Transverse colon (tissue), 4 donors: Measurements from ENCODE around the gene C1orf210. TPM values are rescaled to one million over a fixed set of nuclear protein-coding genes. Genes with fewer than 3 reads are reported as not detected.

Experiments
- DNase-seq: peaks from one replicate; pipeline ENCODE4 v3.0.0-alpha.2; 2019
- H3K27ac ChIP-seq, 4 donors: fragments of 200-600 bp; sonication (generic); 2 replicates each; pipeline ENCODE4 v1.5.1; 2016 to 2018; ENCODE audit warnings: inconsistent platforms in 4 of 4
- H3K27me3 ChIP-seq: fragments of 200-600 bp; sonication (generic); 2 replicates; pipeline ENCODE4 v1.5.1; 2017; ENCODE audit warnings: inconsistent platforms
- H3K36me3 ChIP-seq, 4 donors: fragments of 200-600 bp; sonication (generic); 2 replicates each; pipeline ENCODE4 v1.5.1; 2017 to 2019; ENCODE audit warnings: inconsistent platforms in 4 of 4
- H3K4me1 ChIP-seq, 4 donors: fragments of 200-600 bp; sonication (generic); 2 replicates each; pipeline ENCODE4 v1.5.1; 2017 to 2020; ENCODE audit warnings: inconsistent platforms in 4 of 4
- H3K4me3 ChIP-seq, 4 donors: fragments of 200-600 bp; sonication (generic); 1 replicate in 1 of 4; 2 replicates in 3 of 4; pipeline versions ENCODE4 v1.5.1 to v1.6.1; 2017 to 2019; ENCODE audit warnings: inconsistent platforms in 4 of 4
- H3K9me3 ChIP-seq, 2 donors: fragments of 200-600 bp; sonication (generic); 2 replicates each; pipeline ENCODE4 v1.5.1; 2017 to 2019; ENCODE audit warnings: inconsistent platforms in 2 of 2
- CTCF ChIP-seq, 5 experiments: fragments of 200-600 bp in 3 of 5; fragments of 450-650 bp in 2 of 5; sonication (generic) in 3 of 5; IDR thresholded peaks; 1 replicate in 2 of 5; 2 replicates in 3 of 5; pipeline ENCODE4 v1.5.1; 2016 to 2017; ENCODE audit warnings: antibody characterized with exemption in 5 of 5, inconsistent platforms in 3 of 5, mild to moderate bottlenecking in 2 of 5, moderate library complexity in 1 of 5
- EP300 ChIP-seq: sonication (generic); formaldehyde crosslinking; IDR thresholded peaks from one replicate; pipeline ENCODE4 v1.6.1; 2017; ENCODE audit warnings: antibody characterized with exemption, low read depth
- POLR2A ChIP-seq: fragments of 450-650 bp; IDR thresholded peaks from one replicate; pipeline ENCODE4 v1.6.1; 2016; ENCODE audit warnings: antibody characterized with exemption, mild to moderate bottlenecking, moderate library complexity
- POLR2AphosphoS5 ChIP-seq, 3 donors: sonication (generic); formaldehyde crosslinking; IDR thresholded peaks; one replicate each; pipeline ENCODE4 v1.6.1; 2016; ENCODE audit warnings: antibody characterized with exemption in 3 of 3
- WGBS, 2 donors: methylation state at CpG; one replicate each; pipeline ENCODE4 v1.1.5; 2018; ENCODE audit warnings: low coverage in 1 of 2; 5-methylcytosine and 5-hydroxymethylcytosine counted together
- in situ Hi-C, 4 donors: fragments of 200-750 bp; cut with MboI; loops; one replicate each; pipeline versions ENCODE4 v1.15.0 to v1.15.1; 2017; ENCODE audit warnings: low sequenced_read_pairs in 3 of 4, low pct_ligation_motif_present in 1 of 4, low pct_unique_long_range_greater_than_20kb in 1 of 4
- intact Hi-C: fragments of 100-400 bp; cut with DNase I; formaldehyde crosslinking; loops from one replicate; pipeline ENCODE4 v1.15.1; 2023; ENCODE audit warnings: low total_unique reads
- total RNA-seq, 4 donors: library from RNA; depleted of rRNA; stranded (reverse); fragments of >200 nt; gene quantifications; one replicate each; pipeline ENCODE4 v1.1.0, GENCODE V29; 2016

Gene C1orf210
- total RNA-seq, 4 donors from 2014 or later = 43.8 to 100 (median 57.6) TPM

GRCh38 chr1:43294761-43295160 lies 9.4 kb upstream of the C1orf210 start:
- Histone ChIP-seq H3K27ac (peak overlapping the region; percentile 55 to 79 (median 64)), H3K4me1 (peaks cover 21 to 44% (median 28%) of the 10 kb centered on the region in 4 donors), H3K36me3 (no peaks in the 10 kb centered on the region), H3K4me3 (no peak overlapping the region), H3K27me3 (no peaks in the 10 kb centered on the region), H3K9me3 (no peaks in the 10 kb centered on the region)
- intact Hi-C loops = no loop called here
- TF ChIP-seq POLR2AphosphoS5 (IDR thresholded peaks at IDR 0.05) = no peak
- TF ChIP-seq EP300 = no peak
- no peak for TF ChIP-seq CTCF (IDR thresholded peaks at IDR 0.05)
- TF ChIP-seq POLR2A = no peak
- DNase-seq = no peak
- in situ Hi-C loops = no loop called here
- WGBS, 2 donors = 85 to 90% methylated on average over 8 of the region's 8 CpGs

- peak in 1 of 3 donors; percentile 6 for TF ChIP-seq POLR2AphosphoS5 (IDR thresholded peaks at IDR 0.05)
- no peak for TF ChIP-seq POLR2A
- no peak for TF ChIP-seq EP300
- no peak for TF ChIP-seq CTCF (IDR thresholded peaks at IDR 0.05)
- Histone ChIP-seq H3K27ac (peak overlapping the region; percentile 55 to 79 (median 64)), H3K27me3 (no peaks in the 10 kb centered on the region), H3K4me1 (peaks cover 21 to 44% (median 28%) of the 10 kb centered on the region in 4 donors), H3K9me3 (no peaks in the 10 kb centered on the region), H3K4me3 (no peak overlapping the region), H3K36me3 (no peaks in the 10 kb centered on the region)
- intact Hi-C loops = no loop called here
- peak; percentile 83 for DNase-seq
- in situ Hi-C loops = no loop called here
- WGBS, 2 donors = 55 to 71% methylated on average over 2 to 7 of the region's 7 CpGs
These were observed 8.7 kb upstream of the C1orf210 start for GRCh38 chr1:43293896-43294760.

- TF ChIP-seq POLR2AphosphoS5 (IDR thresholded peaks at IDR 0.05) = no peak
- Histone ChIP-seq H3K36me3 (no peaks in the 10 kb centered on the region), H3K27me3 (no peaks in the 10 kb centered on the region), H3K4me1 (peaks cover 21 to 44% (median 28%) of the 10 kb centered on the region in 4 donors), H3K9me3 (no peaks in the 10 kb centered on the region), H3K4me3 (no peak overlapping the region), H3K27ac (peak overlapping the region in 2 of 4 donors; percentile 55)
- intact Hi-C loops = no loop called here
- no peak for DNase-seq
- in situ Hi-C loops = no loop called here
- 83 to 100% methylated on average over 1 to 2 of the region's 2 CpGs for WGBS, 2 donors
These were observed 7.8 kb upstream of the C1orf210 start for GRCh38 chr1:43293176-43293575.

- in situ Hi-C loops (no loop called here), intact Hi-C loops (no loop called here)
- no peak for DNase-seq
- Histone ChIP-seq H3K4me3 (no peak overlapping the region), H3K4me1 (peaks cover 21 to 44% (median 28%) of the 10 kb centered on the region in 4 donors), H3K27ac (no peak overlapping the region), H3K9me3 (no peaks in the 10 kb centered on the region), H3K36me3 (no peaks in the 10 kb centered on the region), H3K27me3 (no peaks in the 10 kb centered on the region)
- TF ChIP-seq EP300 (no peak), POLR2AphosphoS5 (IDR thresholded peaks at IDR 0.05) (no peak), CTCF (IDR thresholded peaks at IDR 0.05) (no peak), POLR2A (no peak)
- 69 to 84% methylated on average over 3 to 5 of the region's 5 CpGs for WGBS, 2 donors
These were observed 7.3 kb upstream of the C1orf210 start for GRCh38 chr1:43292679-43293078.
